GM19099 (cell line): ENCODE measurements around the gene PRR35.
A peak's percentile ranks its signal among the peaks of the same experiment; 100 is the strongest.

Experiments
- POLR2A ChIP-seq: IDR thresholded peaks from 3 replicates; pipeline ENCODE4 v1.6.1; 2011; ENCODE audit warnings: low read depth; ENCODE audit not compliant: insufficient read length; ENCODE audit errors: extremely low read depth

The PRR35 gene

GRCh38 chr16:585351-585750 lies 25.2 kb downstream of the PRR35 start:
- TF ChIP-seq POLR2A: no peak

- TF ChIP-seq POLR2A: no peak
Observed at GRCh38 chr16:586047-586644, 26.0 kb downstream of the PRR35 start.

- TF ChIP-seq POLR2A: no peak
Observed at GRCh38 chr16:586645-587590, 26.7 kb downstream of the PRR35 start.

- no peak for TF ChIP-seq POLR2A
Observed at GRCh38 chr16:588639-588888, 28.4 kb downstream of the PRR35 start.

- peak; percentile 90 for TF ChIP-seq POLR2A
Observed at GRCh38 chr16:588889-589657, 28.9 kb downstream of the PRR35 start.

- no peak for TF ChIP-seq POLR2A
Observed at GRCh38 chr16:589658-590187, 29.5 kb downstream of the PRR35 start, which contains the start of gene RAB40C. Gene RAB40C (plus strand): TSS chr16:590066. CDS start chr16:590292, 226 bp downstream.

GRCh38 chr16:590188-590814 lies 30.1 kb downstream of the PRR35 start:
- no peak for TF ChIP-seq POLR2A

- no peak for TF ChIP-seq POLR2A
Observed at GRCh38 chr16:590815-591200, 30.6 kb downstream of the PRR35 start.

- TF ChIP-seq POLR2A: no peak
Observed at GRCh38 chr16:591231-591630, 31.0 kb downstream of the PRR35 start.

- TF ChIP-seq POLR2A: no peak
Observed at GRCh38 chr16:591892-592517, 31.8 kb downstream of the PRR35 start.

- TF ChIP-seq POLR2A: no peak
Observed at GRCh38 chr16:592518-593306, 32.5 kb downstream of the PRR35 start.

- TF ChIP-seq POLR2A: no peak
Observed at GRCh38 chr16:593406-593805, 33.2 kb downstream of the PRR35 start.

- TF ChIP-seq POLR2A: no peak
Observed at GRCh38 chr16:593807-594206, 33.6 kb downstream of the PRR35 start.

- TF ChIP-seq POLR2A: no peak
Observed at GRCh38 chr16:595094-595528, 34.9 kb downstream of the PRR35 start.
